ENCODE measurements around the gene ANKRD27.

ANKRD27 gene

DNA sequence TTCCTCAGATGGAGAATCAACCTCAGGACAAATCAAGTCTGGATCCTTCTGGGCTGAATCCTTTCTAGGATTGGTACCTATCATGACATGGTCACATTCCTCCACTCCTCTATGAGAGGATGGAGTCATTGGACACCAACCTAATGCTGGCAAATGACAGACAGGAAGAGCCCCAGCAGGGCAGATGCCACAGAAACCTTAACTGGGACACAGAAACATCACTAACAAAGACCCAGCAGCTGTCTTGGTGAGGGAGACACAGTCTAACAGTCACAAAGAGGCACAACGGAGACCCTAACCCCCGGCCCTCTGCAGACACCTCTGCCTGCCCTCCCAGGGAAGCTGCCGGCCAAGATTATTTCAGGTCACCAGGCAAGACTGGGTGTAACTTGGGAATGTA lies 2.1 kb downstream of the ANKRD27 start:
- H3K4me1 ChIP-seq (ENCODE audit: control insufficient read depth in 1 of 2, insufficient read depth in 2 of 2, low read length in 2 of 2), result peaks cover 14 to 17% of the 10 kb centered on the region in 2 experiments
- H3K79me1 ChIP-seq (ENCODE audit: low read length), result peaks cover 5% of the 10 kb centered on the region
- H2BK120ac ChIP-seq (ENCODE audit: insufficient read depth, low read length, poor library complexity), result no peak overlapping the region
- H3K27ac ChIP-seq (ENCODE audit: low read depth, low read length), result no peak overlapping the region
- H3K23ac ChIP-seq (ENCODE audit: low read length), result no peak overlapping the region
- H3K79me2 ChIP-seq (ENCODE audit: control insufficient read depth, insufficient read depth, low read length, poor library complexity), result peaks cover 12% of the 10 kb centered on the region
- H3K9me3 ChIP-seq (ENCODE audit: insufficient read depth, low read depth, low read length), result peaks cover 3% of the 10 kb centered on the region
- H3K4ac ChIP-seq (ENCODE audit: low read depth, low read length), result no peak overlapping the region
- no peak overlapping the region for H4K91ac ChIP-seq (ENCODE audit: low read depth, low read length)
- peaks cover 21% of the 10 kb centered on the region for H3K27me3 ChIP-seq (ENCODE audit: insufficient read depth, low read length)
- H3K36me3 ChIP-seq (ENCODE audit: control insufficient read depth in 1 of 2, insufficient read depth in 2 of 2, low read length in 2 of 2), result peaks cover 0 to 1% of the 10 kb centered on the region in 2 experiments
- no peak overlapping the region for H2BK12ac ChIP-seq (ENCODE audit: low read length)
- H4K12ac ChIP-seq (ENCODE audit: low read depth, low read length), result no peak overlapping the region
- no peak overlapping the region for H3K9ac ChIP-seq (ENCODE audit: low read length)
- H2BK5ac ChIP-seq (ENCODE audit: low read depth, low read length, poor library complexity), result no peak overlapping the region
- H3K4me2 ChIP-seq (ENCODE audit: low read length), result no peak overlapping the region
- H3K18ac ChIP-seq (ENCODE audit: low read length), result no peak overlapping the region
- H4K8ac ChIP-seq (ENCODE audit: low read depth, low read length), result no peak overlapping the region
- no peak for DNase-seq
- no peak overlapping the region for H3K14ac ChIP-seq (ENCODE audit: low read length)
- H2AFZ ChIP-seq (ENCODE audit: insufficient read depth, low read length, poor library complexity), result no peak overlapping the region
- no CpG with 5 or more reads among the region's 3 CpGs for WGBS (ENCODE audit: extremely low coverage, insufficient coverage, insufficient read length)
- no peak overlapping the region for H3K4me3 ChIP-seq (ENCODE audit: low read depth, low read length)
- H2AK5ac ChIP-seq (ENCODE audit: low read length), result no peak overlapping the region

DNA sequence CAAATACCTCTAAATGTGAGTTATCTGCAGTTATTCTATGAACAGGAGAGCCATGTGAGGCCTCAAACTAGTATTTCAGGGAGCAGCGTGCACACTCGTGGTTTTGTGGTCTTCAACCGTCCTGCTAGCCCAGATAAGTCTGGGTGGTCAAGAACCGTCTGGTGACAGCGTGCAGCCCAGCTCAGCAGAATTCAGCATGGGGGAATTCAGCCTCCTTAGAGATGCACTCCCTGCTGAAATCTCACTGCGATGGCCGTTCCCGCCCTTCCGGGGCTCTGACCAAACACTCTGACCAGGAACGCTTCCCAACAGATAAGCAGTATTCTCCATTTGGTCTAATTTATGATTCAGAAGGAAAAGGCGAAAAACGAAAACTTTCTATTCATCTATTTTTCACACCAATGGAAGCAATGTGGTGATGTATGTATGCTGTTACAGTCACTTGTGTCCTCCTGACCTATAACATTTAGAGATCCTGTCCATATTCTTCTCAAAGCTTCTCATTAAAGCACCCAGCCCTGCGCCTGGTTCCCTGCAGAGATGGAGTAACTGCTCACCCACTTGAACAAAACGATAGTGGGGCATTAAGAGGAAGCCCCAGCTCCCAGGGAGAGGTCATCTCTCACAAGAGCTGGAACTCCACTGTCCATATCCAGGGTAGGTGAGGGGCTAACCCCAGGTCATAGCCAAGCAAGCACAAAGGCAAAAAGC lies 2.9 kb downstream of the ANKRD27 start:
- no peak overlapping the region for H4K8ac ChIP-seq (ENCODE audit: low read depth, low read length)
- H4K12ac ChIP-seq (ENCODE audit: low read depth, low read length), result no peak overlapping the region
- H4K91ac ChIP-seq (ENCODE audit: low read depth, low read length), result no peak overlapping the region
- H3K18ac ChIP-seq (ENCODE audit: low read length), result peak overlapping the region; percentile 5
- peaks cover 16% of the 10 kb centered on the region for H3K27me3 ChIP-seq (ENCODE audit: insufficient read depth, low read length)
- H3K4ac ChIP-seq (ENCODE audit: low read depth, low read length), result peak overlapping the region; percentile 6
- H3K14ac ChIP-seq (ENCODE audit: low read length), result no peak overlapping the region
- peaks cover 3% of the 10 kb centered on the region for H3K9me3 ChIP-seq (ENCODE audit: insufficient read depth, low read depth, low read length)
- H3K9ac ChIP-seq (ENCODE audit: low read length), result peak overlapping the region; percentile 22
- no peak overlapping the region for H2BK5ac ChIP-seq (ENCODE audit: low read depth, low read length, poor library complexity)
- peaks cover 12% of the 10 kb centered on the region for H3K79me2 ChIP-seq (ENCODE audit: control insufficient read depth, insufficient read depth, low read length, poor library complexity)
- no peak overlapping the region for H3K4me3 ChIP-seq (ENCODE audit: low read depth, low read length)
- no peak overlapping the region for H3K23ac ChIP-seq (ENCODE audit: low read length)
- H2BK120ac ChIP-seq (ENCODE audit: insufficient read depth, low read length, poor library complexity), result no peak overlapping the region
- H3K79me1 ChIP-seq (ENCODE audit: low read length), result peaks cover 5% of the 10 kb centered on the region
- WGBS (ENCODE audit: extremely low coverage, insufficient coverage, insufficient read length), result no CpG with 5 or more reads among the region's 14 CpGs
- H3K4me2 ChIP-seq (ENCODE audit: low read length), result no peak overlapping the region
- H2BK12ac ChIP-seq (ENCODE audit: low read length), result no peak overlapping the region
- no peak overlapping the region for H2AFZ ChIP-seq (ENCODE audit: insufficient read depth, low read length, poor library complexity)
- H2AK5ac ChIP-seq (ENCODE audit: low read length), result no peak overlapping the region
- H3K27ac ChIP-seq (ENCODE audit: low read depth, low read length), result no peak overlapping the region
- H3K4me1 ChIP-seq (ENCODE audit: control insufficient read depth in 1 of 2, insufficient read depth in 2 of 2, low read length in 2 of 2), result peaks cover 14 to 17% of the 10 kb centered on the region in 2 experiments
- peaks cover under 1 to 2% of the 10 kb centered on the region in 2 experiments for H3K36me3 ChIP-seq (ENCODE audit: control insufficient read depth in 1 of 2, insufficient read depth in 2 of 2, low read length in 2 of 2)
- DNase-seq, result no peak

DNA sequence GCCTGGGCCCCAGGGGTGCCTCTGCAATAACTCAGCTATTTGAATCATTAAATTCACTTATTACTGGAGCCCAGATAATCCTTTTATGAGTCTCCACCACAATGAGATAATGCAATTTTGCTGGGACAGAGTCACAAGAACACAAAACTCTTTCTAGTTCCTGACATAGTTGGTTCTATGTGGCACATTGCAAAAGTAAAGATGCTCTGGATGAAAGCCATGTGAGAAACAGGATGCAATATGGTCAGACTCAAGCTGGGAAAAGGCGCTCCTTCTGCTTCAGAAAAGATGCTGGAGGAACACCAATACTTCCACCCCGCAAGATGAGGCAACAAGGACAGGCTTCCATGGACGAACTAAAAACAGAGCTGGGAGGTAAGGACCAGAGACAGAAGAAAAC lies 5.7 kb downstream of the ANKRD27 start:
- H3K9me3 ChIP-seq (ENCODE audit: insufficient read depth, low read depth, low read length), result no peaks in the 10 kb centered on the region
- no peak overlapping the region for H2AFZ ChIP-seq (ENCODE audit: insufficient read depth, low read length, poor library complexity)
- WGBS (ENCODE audit: extremely low coverage, insufficient coverage, insufficient read length), result no CpG with 5 or more reads among the region's 3 CpGs
- no peak overlapping the region for H3K4me2 ChIP-seq (ENCODE audit: low read length)
- H3K27ac ChIP-seq (ENCODE audit: low read depth, low read length), result no peak overlapping the region
- no peak overlapping the region for H2BK120ac ChIP-seq (ENCODE audit: insufficient read depth, low read length, poor library complexity)
- no peak for DNase-seq
- H3K79me2 ChIP-seq (ENCODE audit: control insufficient read depth, insufficient read depth, low read length, poor library complexity), result peaks cover 6% of the 10 kb centered on the region
- H3K27me3 ChIP-seq (ENCODE audit: insufficient read depth, low read length), result no peaks in the 10 kb centered on the region
- no peak overlapping the region for H3K23ac ChIP-seq (ENCODE audit: low read length)
- no peak overlapping the region for H2AK5ac ChIP-seq (ENCODE audit: low read length)
- H4K91ac ChIP-seq (ENCODE audit: low read depth, low read length), result no peak overlapping the region
- H4K12ac ChIP-seq (ENCODE audit: low read depth, low read length), result no peak overlapping the region
- peaks cover 3 to 5% of the 10 kb centered on the region in 2 experiments for H3K4me1 ChIP-seq (ENCODE audit: control insufficient read depth in 1 of 2, insufficient read depth in 2 of 2, low read length in 2 of 2)
- H2BK12ac ChIP-seq (ENCODE audit: low read length), result no peak overlapping the region
- no peaks in the 10 kb centered on the region for H3K79me1 ChIP-seq (ENCODE audit: low read length)
- no peak overlapping the region for H2BK5ac ChIP-seq (ENCODE audit: low read depth, low read length, poor library complexity)
- H3K18ac ChIP-seq (ENCODE audit: low read length), result no peak overlapping the region
- no peak overlapping the region for H4K8ac ChIP-seq (ENCODE audit: low read depth, low read length)
- H3K9ac ChIP-seq (ENCODE audit: low read length), result no peak overlapping the region
- H3K36me3 ChIP-seq (ENCODE audit: control insufficient read depth in 1 of 2, insufficient read depth in 2 of 2, low read length in 2 of 2), result peaks cover 4% of the 10 kb centered on the region in 2 experiments
- peak overlapping the region; percentile 10 for H3K4ac ChIP-seq (ENCODE audit: low read depth, low read length)
- H3K4me3 ChIP-seq (ENCODE audit: low read depth, low read length), result no peak overlapping the region
- H3K14ac ChIP-seq (ENCODE audit: low read length), result no peak overlapping the region

GRCh38 chr19:32666084-32666483 lies 8.9 kb downstream of the ANKRD27 start:
- H3K18ac ChIP-seq (ENCODE audit: low read length), result no peak overlapping the region
- no peaks in the 10 kb centered on the region for H3K9me3 ChIP-seq (ENCODE audit: insufficient read depth, low read depth, low read length)
- no peak for DNase-seq
- no peak overlapping the region for H4K12ac ChIP-seq (ENCODE audit: low read depth, low read length)
- no peaks in the 10 kb centered on the region for H3K27me3 ChIP-seq (ENCODE audit: insufficient read depth, low read length)
- no CpG with 5 or more reads among the region's 6 CpGs for WGBS (ENCODE audit: extremely low coverage, insufficient coverage, insufficient read length)
- H2AFZ ChIP-seq (ENCODE audit: insufficient read depth, low read length, poor library complexity), result no peak overlapping the region
- no peak overlapping the region for H4K91ac ChIP-seq (ENCODE audit: low read depth, low read length)
- no peak overlapping the region for H3K14ac ChIP-seq (ENCODE audit: low read length)
- H4K8ac ChIP-seq (ENCODE audit: low read depth, low read length), result no peak overlapping the region
- no peaks in the 10 kb centered on the region for H3K4me1 ChIP-seq (ENCODE audit: control insufficient read depth in 1 of 2, insufficient read depth in 2 of 2, low read length in 2 of 2)
- H3K4me2 ChIP-seq (ENCODE audit: low read length), result no peak overlapping the region
- no peak overlapping the region for H3K27ac ChIP-seq (ENCODE audit: low read depth, low read length)
- no peak overlapping the region for H3K23ac ChIP-seq (ENCODE audit: low read length)
- H3K79me1 ChIP-seq (ENCODE audit: low read length), result no peaks in the 10 kb centered on the region
- H3K36me3 ChIP-seq (ENCODE audit: control insufficient read depth in 1 of 2, insufficient read depth in 2 of 2, low read length in 2 of 2), result peaks cover 4 to 5% of the 10 kb centered on the region in 2 experiments
- no peak overlapping the region for H3K4me3 ChIP-seq (ENCODE audit: low read depth, low read length)
- H2BK12ac ChIP-seq (ENCODE audit: low read length), result no peak overlapping the region
- H2BK5ac ChIP-seq (ENCODE audit: low read depth, low read length, poor library complexity), result no peak overlapping the region
- no peak overlapping the region for H2AK5ac ChIP-seq (ENCODE audit: low read length)
- H3K4ac ChIP-seq (ENCODE audit: low read depth, low read length), result no peak overlapping the region
- no peak overlapping the region for H3K9ac ChIP-seq (ENCODE audit: low read length)
- H2BK120ac ChIP-seq (ENCODE audit: insufficient read depth, low read length, poor library complexity), result no peak overlapping the region
- no peaks in the 10 kb centered on the region for H3K79me2 ChIP-seq (ENCODE audit: control insufficient read depth, insufficient read depth, low read length, poor library complexity)

Data from trophoblast cell (in vitro differentiated cells and primary cell).